ENCODE data around the gene VPS52. TPM values are rescaled to one million over a fixed set of nuclear protein-coding genes. Genes with fewer than 3 reads are reported as not detected.

VPS52 gene
- 10 to 100 TPM; 71.8 to 76.2 TPM for total RNA-seq

GRCh38 chr6:33271468-33272274 is at the start of gene VPS52, which contains the start of gene RPS18:
Gene VPS52, minus strand, starts transcription at chr6:33271876. Its CDS starts 201 bp downstream, at chr6:33271675.
Gene RPS18, plus strand, starts transcription at chr6:33272075. Its CDS starts 45 bp downstream, at chr6:33272120.

GRCh38 chr6:33317669-33318425 is 46.2 kb upstream of the VPS52 start, which contains the start of gene ZBTB22:
Gene ZBTB22, minus strand, starts transcription at chr6:33317744. Its CDS starts 828 bp downstream, at chr6:33316916.

GRCh38 chr6:33313709-33314514 is 42.2 kb upstream of the VPS52 start, which contains the start of gene TAPBP:
Gene TAPBP, minus strand, starts transcription at chr6:33314078. Its CDS starts 37 bp downstream, at chr6:33314041.

GRCh38 chr6:33298773-33299236 is 27.1 kb upstream of the VPS52 start, which contains the start of gene RGL2:
Gene RGL2, minus strand, starts transcription at chr6:33298942. Its CDS starts 332 bp downstream, at chr6:33298610.

GRCh38 chr6:33288921-33289783 is 17.5 kb upstream of the VPS52 start, which contains the start of the genes PFDN6 and WDR46:
Gene PFDN6, plus strand, starts transcription at chr6:33289601. Its CDS starts 256 bp downstream, at chr6:33289857.
Gene WDR46, minus strand, starts transcription at chr6:33289239. Its CDS starts 69 bp downstream, at chr6:33289170.

GRCh38 chr6:33276864-33277662 is 5.4 kb upstream of the VPS52 start, which contains the start of gene B3GALT4:
Gene B3GALT4, plus strand, starts transcription at chr6:33277123. Its CDS starts 297 bp downstream, at chr6:33277420.

GRCh38 chr6:33208091-33208967 is 63.3 kb downstream of the VPS52 start, which contains the start of gene RING1:
Gene RING1, plus strand, starts transcription at chr6:33208500. Its CDS starts 323 bp downstream, at chr6:33208823.

GRCh38 chr6:33204415-33205190 is 67.1 kb downstream of the VPS52 start, which contains the start of gene HSD17B8:
Gene HSD17B8, plus strand, starts transcription at chr6:33204655. Its CDS starts 14 bp downstream, at chr6:33204669.

Small RNAs within 50 kb of the gene (microRNA-seq; reads per million reads assigned to microRNA genes)
- gene MIR219A1 (ENCODE audit: borderline microRNAs expressed, borderline replicate concordance): 0.63 reads per million
- not detected for gene MIR6834 (ENCODE audit: borderline microRNAs expressed, borderline replicate concordance)
- not detected for gene MIR6873 (ENCODE audit: borderline microRNAs expressed, borderline replicate concordance)

Other genes with a start within 250 kb of the VPS52 start
- 10 to 100 TPM; 30.4 to 32.4 TPM for gene HLA-DPA1, start 198.2 kb downstream of the VPS52 start, total RNA-seq
- 10 to 100 TPM; 19.0 to 19.2 TPM for gene HLA-DPB1, start 195.9 kb downstream of the VPS52 start, total RNA-seq
- under 1 TPM; 0.50 to 0.63 TPM for gene COL11A2, start 79.4 kb downstream of the VPS52 start, total RNA-seq
- 10 to 100 TPM; 49.6 to 49.7 TPM for gene RXRB, start 71.2 kb downstream of the VPS52 start, total RNA-seq
- 10 to 100 TPM; 39.6 to 41.7 TPM for gene SLC39A7, start 71.0 kb downstream of the VPS52 start, total RNA-seq
- 10 to 100 TPM; 15.4 to 18.0 TPM for gene HSD17B8, start 67.2 kb downstream of the VPS52 start, total RNA-seq
- 10 to 100 TPM; 37.6 to 37.7 TPM for gene RING1, start 63.4 kb downstream of the VPS52 start, total RNA-seq
- gene RPS18, start 199 bp upstream of the VPS52 start, total RNA-seq: 1,000 to 10,000 TPM; 3,258 to 3,316 TPM
- 10 to 100 TPM; 23.3 to 23.9 TPM for gene B3GALT4, start 5.2 kb upstream of the VPS52 start, total RNA-seq
- 10 to 100 TPM; 47.0 to 47.8 TPM for gene WDR46, start 17.4 kb upstream of the VPS52 start, total RNA-seq
- gene PFDN6, start 17.7 kb upstream of the VPS52 start, total RNA-seq: 10 to 100 TPM; 55.1 to 57.3 TPM
- gene RGL2, start 27.1 kb upstream of the VPS52 start, total RNA-seq: 10 to 100 TPM; 52.5 to 58.6 TPM
- gene TAPBP, start 42.2 kb upstream of the VPS52 start, total RNA-seq: 100 to 1,000 TPM; 273 to 274 TPM
- 10 to 100 TPM; 19.4 to 21.9 TPM for gene ZBTB22, start 45.9 kb upstream of the VPS52 start, total RNA-seq
- gene DAXX, start 51.1 kb upstream of the VPS52 start, total RNA-seq: 100 to 1,000 TPM; 108 to 111 TPM
- 100 to 1,000 TPM; 106 to 109 TPM for gene KIFC1, start 119.9 kb upstream of the VPS52 start, total RNA-seq
- gene PHF1, start 139.1 kb upstream of the VPS52 start, total RNA-seq: 10 to 100 TPM; 46.7 to 52.7 TPM
- gene CUTA, start 146.2 kb upstream of the VPS52 start, total RNA-seq: 100 to 1,000 TPM; 197 to 215 TPM
- gene SYNGAP1, start 148.2 kb upstream of the VPS52 start, total RNA-seq: 10 to 100 TPM; 48.0 to 52.1 TPM
- gene ZBTB9, start 182.7 kb upstream of the VPS52 start, total RNA-seq: 1 to 10 TPM; 6.5 to 7.1 TPM

Measured in activated naive CD4-positive, alpha-beta T cell treated with anti-CD3 and anti-CD28 coated beads, Interleukin-2, amount 10 ng/mL, durations not matched to agents 5 hours and 36 hours (primary cell).